Measurements from ENCODE around the gene PLS1. TPM values are rescaled to one million over a fixed set of nuclear protein-coding genes. Genes with fewer than 3 reads are reported as not detected.

PLS1 gene
- total and polyA plus RNA-seq, 2 donors from 2014 or later = 10.7 to 51.4 TPM

GRCh38 chr3:142690613-142691012 is 94.4 kb downstream of the PLS1 start:
- H3K9me3 ChIP-seq (ENCODE audit: control insufficient read depth in 2 of 3, insufficient read depth in 1 of 3, low read length in 3 of 3) = no peaks in the 10 kb centered on the region
- H3K27ac ChIP-seq (ENCODE audit: low read depth in 2 of 2, low read length in 2 of 2) = no peak overlapping the region
- no peak overlapping the region for H3K9ac ChIP-seq (ENCODE audit: low read length in 3 of 3)
- DNase-seq (no peak), FAIRE-seq (no peak)
- H3K36me3 ChIP-seq (ENCODE audit: control insufficient read depth in 2 of 3, insufficient read depth in 3 of 3, low read length in 3 of 3) = no peaks in the 10 kb centered on the region
- no peaks in the 10 kb centered on the region for H3K27me3 ChIP-seq (ENCODE audit: control insufficient read depth, insufficient read depth, low read length)
- no peak for TF ChIP-seq CTCF (IDR thresholded peaks at IDR 0.05; ENCODE audit: borderline replicate concordance, extremely low read depth, insufficient read depth)
- H3K4me3 ChIP-seq (ENCODE audit: low read length in 3 of 3) = no peak overlapping the region
- H3K4me1 ChIP-seq (ENCODE audit: control insufficient read depth in 2 of 3, insufficient read depth in 2 of 3, low read depth in 1 of 3, low read length in 3 of 3) = no peaks in the 10 kb centered on the region
- intact Hi-C loops (cut with DNase I) = no loop called here

DNA sequence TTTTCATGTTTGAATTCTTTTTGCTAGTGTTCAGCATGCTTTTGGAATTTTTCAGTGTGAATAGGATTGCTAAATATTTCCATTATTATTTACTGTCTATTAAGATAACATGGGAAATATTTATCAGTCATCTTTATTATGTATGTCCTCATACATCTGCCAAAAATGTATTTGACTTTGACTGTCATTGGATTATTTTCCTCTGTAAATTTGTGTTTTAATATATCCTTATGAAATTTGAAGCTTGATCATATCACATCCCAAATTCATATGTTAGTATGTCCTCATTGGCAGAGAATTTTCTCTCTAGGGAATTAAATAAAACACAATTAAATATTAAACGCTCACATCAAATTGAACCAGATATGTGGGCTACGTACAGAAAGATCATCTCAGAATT is 95.3 kb downstream of the PLS1 start:
- no peak for FAIRE-seq
- no peak for TF ChIP-seq CTCF (IDR thresholded peaks at IDR 0.05; ENCODE audit: borderline replicate concordance, extremely low read depth, insufficient read depth)
- intact Hi-C loops (cut with DNase I) = no loop called here
- Histone ChIP-seq H3K9me3 (ENCODE audit: control insufficient read depth in 2 of 3, insufficient read depth in 1 of 3, low read length in 3 of 3) (no peaks in the 10 kb centered on the region), H3K4me1 (ENCODE audit: control insufficient read depth in 2 of 3, insufficient read depth in 2 of 3, low read depth in 1 of 3, low read length in 3 of 3) (no peaks in the 10 kb centered on the region), H3K36me3 (ENCODE audit: control insufficient read depth in 2 of 3, insufficient read depth in 3 of 3, low read length in 3 of 3) (no peaks in the 10 kb centered on the region), H3K4me3 (ENCODE audit: low read length in 3 of 3) (no peak overlapping the region), H3K27ac (ENCODE audit: low read depth in 2 of 2, low read length in 2 of 2) (no peak overlapping the region), H3K27me3 (ENCODE audit: control insufficient read depth, insufficient read depth, low read length) (no peaks in the 10 kb centered on the region), H3K9ac (ENCODE audit: low read length in 3 of 3) (no peak overlapping the region)
- no peak for DNase-seq

GRCh38 chr3:142693136-142693853 is 97.1 kb downstream of the PLS1 start:
- no peak for TF ChIP-seq CTCF (IDR thresholded peaks at IDR 0.05; ENCODE audit: borderline replicate concordance, extremely low read depth, insufficient read depth)
- Histone ChIP-seq H3K36me3 (ENCODE audit: control insufficient read depth in 2 of 3, insufficient read depth in 3 of 3, low read length in 3 of 3) (peaks cover 0 to 2% (median 0%) of the 10 kb centered on the region in 3 donors), H3K4me3 (ENCODE audit: low read length in 3 of 3) (no peak overlapping the region), H3K27me3 (ENCODE audit: control insufficient read depth, insufficient read depth, low read length) (no peaks in the 10 kb centered on the region), H3K9ac (ENCODE audit: low read length in 3 of 3) (no peak overlapping the region), H3K4me1 (ENCODE audit: control insufficient read depth in 2 of 3, insufficient read depth in 2 of 3, low read depth in 1 of 3, low read length in 3 of 3) (no peaks in the 10 kb centered on the region), H3K27ac (ENCODE audit: low read depth in 2 of 2, low read length in 2 of 2) (no peak overlapping the region), H3K9me3 (ENCODE audit: control insufficient read depth in 2 of 3, insufficient read depth in 1 of 3, low read length in 3 of 3) (no peaks in the 10 kb centered on the region)
- DNase-seq (no peak), FAIRE-seq (no peak)
- intact Hi-C loops (cut with DNase I) = no loop called here

DNA sequence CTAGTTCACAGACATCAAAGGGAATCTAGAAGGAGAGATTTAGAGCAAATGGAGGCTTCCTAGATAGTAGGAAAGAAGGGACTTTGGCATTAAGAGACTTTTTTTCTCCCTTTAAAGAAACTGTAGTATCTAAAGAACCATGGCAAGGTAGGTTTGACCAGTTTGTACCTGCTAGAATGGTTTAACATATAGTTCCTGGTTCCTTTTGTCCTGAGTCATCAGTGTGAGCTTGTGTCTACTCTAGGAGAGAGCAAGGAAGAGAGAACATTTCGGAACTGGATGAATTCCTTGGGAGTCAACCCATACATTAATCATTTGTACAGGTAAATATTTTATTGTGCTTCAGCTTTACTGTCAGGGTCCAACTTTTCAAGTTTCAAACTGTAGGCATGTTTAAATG is 98.0 kb downstream of the PLS1 start:
- Histone ChIP-seq H3K9me3 (ENCODE audit: control insufficient read depth in 2 of 3, insufficient read depth in 1 of 3, low read length in 3 of 3) (no peaks in the 10 kb centered on the region), H3K9ac (ENCODE audit: low read length in 3 of 3) (no peak overlapping the region), H3K27ac (ENCODE audit: low read depth in 2 of 2, low read length in 2 of 2) (no peak overlapping the region), H3K4me1 (ENCODE audit: control insufficient read depth in 2 of 3, insufficient read depth in 2 of 3, low read depth in 1 of 3, low read length in 3 of 3) (no peaks in the 10 kb centered on the region), H3K27me3 (ENCODE audit: control insufficient read depth, insufficient read depth, low read length) (no peaks in the 10 kb centered on the region), H3K36me3 (ENCODE audit: control insufficient read depth in 2 of 3, insufficient read depth in 3 of 3, low read length in 3 of 3) (peaks cover 0 to 2% (median 0%) of the 10 kb centered on the region in 3 donors), H3K4me3 (ENCODE audit: low read length in 3 of 3) (no peak overlapping the region)
- no peak for TF ChIP-seq CTCF (IDR thresholded peaks at IDR 0.05; ENCODE audit: borderline replicate concordance, extremely low read depth, insufficient read depth)
- intact Hi-C loops (cut with DNase I) = no loop called here
- no peak for DNase-seq
- no peak for FAIRE-seq
